HG03439 (cell line): ENCODE measurements around the gene SREBF2.

ENCODE experiments used
- ATAC-seq: cut with Tn5 transposase; IDR thresholded peaks from one replicate; pipeline ENCODE4 v1.9.1; 2021; ENCODE audit warnings: mild to moderate bottlenecking, moderate library complexity; ENCODE audit not compliant: unreplicated experiment

SREBF2 gene

GRCh38 chr22:41875531-41876270 lies 42.8 kb downstream of the SREBF2 start:
- no peak for ATAC-seq

GRCh38 chr22:41876275-41876674 lies 43.4 kb downstream of the SREBF2 start:
- no peak for ATAC-seq

- ATAC-seq, result no peak
Observed at GRCh38 chr22:41876675-41877074, 43.8 kb downstream of the SREBF2 start.

- no peak for ATAC-seq
Observed at GRCh38 chr22:41880653-41881052, 47.7 kb downstream of the SREBF2 start.

GRCh38 chr22:41883400-41883799 lies 50.5 kb downstream of the SREBF2 start:
- ATAC-seq, result no peak

GRCh38 chr22:41885116-41885515 lies 52.2 kb downstream of the SREBF2 start:
- no peak for ATAC-seq

- ATAC-seq, result no peak
Observed at GRCh38 chr22:41885516-41885915, 52.6 kb downstream of the SREBF2 start.

GRCh38 chr22:41888627-41889200 lies 55.8 kb downstream of the SREBF2 start:
- ATAC-seq, result no peak

- no peak for ATAC-seq
Observed at GRCh38 chr22:41891407-41891806, 58.5 kb downstream of the SREBF2 start.

GRCh38 chr22:41892721-41893120 lies 59.8 kb downstream of the SREBF2 start:
- ATAC-seq, result no peak

- ATAC-seq, result no peak
Observed at GRCh38 chr22:41893591-41894375, 60.9 kb downstream of the SREBF2 start.

- ATAC-seq, result no peak
Observed at GRCh38 chr22:41898645-41899044, 65.7 kb downstream of the SREBF2 start.

GRCh38 chr22:41899110-41899509 lies 66.2 kb downstream of the SREBF2 start:
- no peak for ATAC-seq

GRCh38 chr22:41899992-41900651 lies 67.2 kb downstream of the SREBF2 start:
- ATAC-seq, result no peak

- ATAC-seq, result no peak
Observed at GRCh38 chr22:41900652-41901312, 67.9 kb downstream of the SREBF2 start.

GRCh38 chr22:41902016-41902415 lies 69.1 kb downstream of the SREBF2 start:
- no peak for ATAC-seq

- ATAC-seq, result no peak
Observed at GRCh38 chr22:41902932-41903421, 70.1 kb downstream of the SREBF2 start.

- no peak for ATAC-seq
Observed at GRCh38 chr22:41904450-41905410, 71.8 kb downstream of the SREBF2 start.

GRCh38 chr22:41905411-41906202 lies 72.7 kb downstream of the SREBF2 start:
- ATAC-seq, result no peak
